Neural progenitor cell (in vitro differentiated cells): ENCODE data around the gene H1-8.

Experiments used
- EZH2 ChIP-seq: fragments of 200-600 bp; sonication (generic); IDR thresholded peaks from 2 replicates; pipeline ENCODE4 v1.6.1; 2017; ENCODE audit warnings: antibody characterized with exemption, mild to moderate bottlenecking, moderate library complexity
- EZH2phosphoT487 ChIP-seq: fragments of 200-600 bp; sonication (generic); IDR thresholded peaks from 2 replicates; pipeline ENCODE4 v1.6.1; 2017; ENCODE audit warnings: antibody characterized with exemption
- TF ChIP-seq, protein P1 (sequence below): fragments of 200-600 bp; sonication (generic); IDR thresholded peaks from 2 replicates; pipeline ENCODE4 v1.5.1; 2017; ENCODE audit warnings: antibody characterized with exemption, mild to moderate bottlenecking

DNA sequence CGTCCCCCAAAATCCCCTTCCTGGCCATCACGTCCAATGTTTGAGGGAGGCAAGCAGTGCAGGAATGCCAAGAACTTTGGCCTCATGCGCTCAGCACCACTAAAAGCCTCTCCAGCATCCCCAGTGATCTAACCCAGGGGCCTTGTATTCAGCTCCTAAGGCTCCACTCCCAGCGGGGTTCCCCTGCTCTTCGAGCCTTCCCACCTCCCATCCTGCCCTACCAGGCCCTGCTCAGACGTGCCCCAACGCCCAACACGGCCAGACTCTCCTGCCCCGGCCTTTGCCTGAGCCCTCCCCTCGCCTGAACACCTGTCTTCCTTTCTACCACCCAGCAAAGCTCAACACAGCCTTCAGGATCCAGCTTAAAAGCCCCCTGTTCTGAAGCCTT is 33.0 kb downstream of the H1-8 start:
- TF ChIP-seq, protein P1, sequence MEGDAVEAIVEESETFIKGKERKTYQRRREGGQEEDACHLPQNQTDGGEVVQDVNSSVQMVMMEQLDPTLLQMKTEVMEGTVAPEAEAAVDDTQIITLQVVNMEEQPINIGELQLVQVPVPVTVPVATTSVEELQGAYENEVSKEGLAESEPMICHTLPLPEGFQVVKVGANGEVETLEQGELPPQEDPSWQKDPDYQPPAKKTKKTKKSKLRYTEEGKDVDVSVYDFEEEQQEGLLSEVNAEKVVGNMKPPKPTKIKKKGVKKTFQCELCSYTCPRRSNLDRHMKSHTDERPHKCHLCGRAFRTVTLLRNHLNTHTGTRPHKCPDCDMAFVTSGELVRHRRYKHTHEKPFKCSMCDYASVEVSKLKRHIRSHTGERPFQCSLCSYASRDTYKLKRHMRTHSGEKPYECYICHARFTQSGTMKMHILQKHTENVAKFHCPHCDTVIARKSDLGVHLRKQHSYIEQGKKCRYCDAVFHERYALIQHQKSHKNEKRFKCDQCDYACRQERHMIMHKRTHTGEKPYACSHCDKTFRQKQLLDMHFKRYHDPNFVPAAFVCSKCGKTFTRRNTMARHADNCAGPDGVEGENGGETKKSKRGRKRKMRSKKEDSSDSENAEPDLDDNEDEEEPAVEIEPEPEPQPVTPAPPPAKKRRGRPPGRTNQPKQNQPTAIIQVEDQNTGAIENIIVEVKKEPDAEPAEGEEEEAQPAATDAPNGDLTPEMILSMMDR = no peak
- TF ChIP-seq EZH2 = no peak
- TF ChIP-seq EZH2phosphoT487 = no peak
